ENCODE measurements around the gene ZER1.

DNA sequence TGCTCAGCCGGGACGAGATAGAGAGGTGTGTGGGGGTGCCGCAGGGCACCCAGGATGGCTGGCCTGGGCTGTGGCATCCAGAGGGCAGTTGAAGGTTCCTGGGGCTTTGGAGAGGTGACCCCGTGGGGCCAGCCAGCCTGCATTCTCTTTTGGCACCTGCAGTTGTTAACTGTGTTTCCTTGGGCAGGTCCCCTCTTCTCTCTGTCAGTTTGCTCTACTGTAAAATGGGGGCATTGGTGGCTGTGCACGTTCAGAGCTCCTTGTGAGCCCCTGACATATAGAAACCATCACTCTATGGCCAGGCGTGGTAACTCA is 56.3 kb downstream of the ZER1 start:
- TF ChIP-seq, protein P1, sequence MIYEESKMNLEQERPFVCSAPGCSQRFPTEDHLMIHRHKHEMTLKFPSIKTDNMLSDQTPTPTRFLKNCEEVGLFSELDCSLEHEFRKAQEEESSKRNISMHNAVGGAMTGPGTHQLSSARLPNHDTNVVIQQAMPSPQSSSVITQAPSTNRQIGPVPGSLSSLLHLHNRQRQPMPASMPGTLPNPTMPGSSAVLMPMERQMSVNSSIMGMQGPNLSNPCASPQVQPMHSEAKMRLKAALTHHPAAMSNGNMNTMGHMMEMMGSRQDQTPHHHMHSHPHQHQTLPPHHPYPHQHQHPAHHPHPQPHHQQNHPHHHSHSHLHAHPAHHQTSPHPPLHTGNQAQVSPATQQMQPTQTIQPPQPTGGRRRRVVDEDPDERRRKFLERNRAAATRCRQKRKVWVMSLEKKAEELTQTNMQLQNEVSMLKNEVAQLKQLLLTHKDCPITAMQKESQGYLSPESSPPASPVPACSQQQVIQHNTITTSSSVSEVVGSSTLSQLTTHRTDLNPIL (CRISPR knock-in tag; IDR thresholded peaks at IDR 0.05; ENCODE audit: low read depth) = no peak
- no peak for TF ChIP-seq GLIS3 (CRISPR knock-in tag; IDR thresholded peaks at IDR 0.05)
- TF ChIP-seq BACH2 (CRISPR knock-in tag; IDR thresholded peaks at IDR 0.05; ENCODE audit: borderline replicate concordance) = no peak
- TF ChIP-seq RARB (CRISPR knock-in tag; IDR thresholded peaks at IDR 0.05) = no peak
